NCI-H146 treated with DMSO at 0.1 percent for 48 hours (cell line): ENCODE data around the gene B4GALT1.

Experiments used
- DNase-seq: peaks from one replicate; lab custom pipeline; 2025; ENCODE audit not compliant: unreplicated experiment; lab: John Stamatoyannopoulos, UW

Gene B4GALT1

GRCh38 chr9:33125871-33126823 is 41.0 kb downstream of the B4GALT1 start:
- DNase-seq = no peak

- DNase-seq = no peak
Measured at GRCh38 chr9:33125461-33125860, 41.7 kb downstream of the B4GALT1 start.

GRCh38 chr9:33124751-33125381 is 42.3 kb downstream of the B4GALT1 start:
- no peak for DNase-seq

GRCh38 chr9:33124046-33124445 is 43.1 kb downstream of the B4GALT1 start:
- DNase-seq = no peak

- DNase-seq = no peak
Measured at GRCh38 chr9:33123407-33124031, 43.6 kb downstream of the B4GALT1 start.

- DNase-seq = no peak
Measured at GRCh38 chr9:33120620-33121019, 46.5 kb downstream of the B4GALT1 start.

GRCh38 chr9:33117796-33118195 is 49.3 kb downstream of the B4GALT1 start:
- DNase-seq = no peak

GRCh38 chr9:33117306-33117705 is 49.8 kb downstream of the B4GALT1 start:
- no peak for DNase-seq

- DNase-seq = no peak
Measured at GRCh38 chr9:33116860-33117259, 50.3 kb downstream of the B4GALT1 start.

GRCh38 chr9:33114746-33115145 is 52.4 kb downstream of the B4GALT1 start:
- no peak for DNase-seq

GRCh38 chr9:33113799-33114547 is 53.2 kb downstream of the B4GALT1 start:
- DNase-seq = no peak

- no peak for DNase-seq
Measured at GRCh38 chr9:33112094-33112493, 55.0 kb downstream of the B4GALT1 start.

GRCh38 chr9:33111631-33112030 is 55.5 kb downstream of the B4GALT1 start:
- no peak for DNase-seq

GRCh38 chr9:33110686-33111085 is 56.5 kb downstream of the B4GALT1 start:
- DNase-seq = no peak

GRCh38 chr9:33109850-33110595 is 57.1 kb downstream of the B4GALT1 start:
- no peak for DNase-seq

GRCh38 chr9:33109097-33109496 is 58.0 kb downstream of the B4GALT1 start:
- no peak for DNase-seq

- DNase-seq = no peak
Measured at GRCh38 chr9:33108472-33108871, 58.7 kb downstream of the B4GALT1 start.

GRCh38 chr9:33107762-33108161 is 59.4 kb downstream of the B4GALT1 start:
- no peak for DNase-seq

GRCh38 chr9:33106827-33107621 is 60.1 kb downstream of the B4GALT1 start:
- no peak for DNase-seq

GRCh38 chr9:33106372-33106771 is 60.8 kb downstream of the B4GALT1 start:
- no peak for DNase-seq
